GM11168 (cell line): ENCODE results near the gene PDE4B.

ENCODE experiments used
- in situ Hi-C: fragments of 300-500 bp; cut with MboI; formaldehyde crosslinking; loops from one replicate; pipeline ENCODE4 v1.12.0; 2022; ENCODE audit warnings: low sequenced_read_pairs; ENCODE audit not compliant: unreplicated experiment

Gene PDE4B

GRCh38 chr1:66357478-66358197, 564.9 kb downstream of the PDE4B start:
- in situ Hi-C loops: no loop called here

- in situ Hi-C loops: no loop called here
Measured at GRCh38 chr1:66359269-66359668, 566.6 kb downstream of the PDE4B start.

- in situ Hi-C loops: no loop called here
Measured at GRCh38 chr1:66359815-66360214, 567.1 kb downstream of the PDE4B start.

- in situ Hi-C loops: no loop called here
Measured at GRCh38 chr1:66360285-66360724, 567.6 kb downstream of the PDE4B start.

- in situ Hi-C loops: no loop called here
Measured at GRCh38 chr1:66364578-66365391, 572.1 kb downstream of the PDE4B start.

GRCh38 chr1:66365635-66366034, 572.9 kb downstream of the PDE4B start:
- in situ Hi-C loops: no loop called here

- in situ Hi-C loops: no loop called here
Measured at GRCh38 chr1:66366634-66367033, 573.9 kb downstream of the PDE4B start.

- in situ Hi-C loops: no loop called here
Measured at GRCh38 chr1:66367369-66367768, 574.7 kb downstream of the PDE4B start.

GRCh38 chr1:66368261-66368660, 575.6 kb downstream of the PDE4B start:
- in situ Hi-C loops: no loop called here

- in situ Hi-C loops: no loop called here
Measured at GRCh38 chr1:66370462-66370971, 577.8 kb downstream of the PDE4B start.

- in situ Hi-C loops: no loop called here
Measured at GRCh38 chr1:66371233-66372005, 578.7 kb downstream of the PDE4B start.

GRCh38 chr1:66372522-66373101, 579.9 kb downstream of the PDE4B start:
- in situ Hi-C loops: no loop called here

- in situ Hi-C loops: no loop called here
Measured at GRCh38 chr1:66373157-66373591, 580.5 kb downstream of the PDE4B start.

- in situ Hi-C loops: no loop called here
Measured at GRCh38 chr1:66374148-66374547, 581.5 kb downstream of the PDE4B start.

- in situ Hi-C loops: no loop called here
Measured at GRCh38 chr1:66374561-66375111, 581.9 kb downstream of the PDE4B start.

- in situ Hi-C loops: no loop called here
Measured at GRCh38 chr1:66375125-66375524, 582.4 kb downstream of the PDE4B start.

- in situ Hi-C loops: no loop called here
Measured at GRCh38 chr1:66380452-66381212, 587.9 kb downstream of the PDE4B start.

- in situ Hi-C loops: no loop called here
Measured at GRCh38 chr1:66381621-66382275, 589.1 kb downstream of the PDE4B start.

- in situ Hi-C loops: no loop called here
Measured at GRCh38 chr1:66383168-66383567, 590.5 kb downstream of the PDE4B start.
